K562 (cell line): ENCODE results near the gene NACC1. TPM values are rescaled to one million over a fixed set of nuclear protein-coding genes. Genes with fewer than 3 reads are reported as not detected.
A peak's percentile ranks its signal among the peaks of the same experiment; 100 is the strongest.

ENCODE experiments used
- ARID3B ChIP-seq: fragments of 250-450 bp; sonication (Bioruptor Pico); IDR thresholded peaks from 2 replicates; pipeline ENCODE4 v1.4.0; 2020; ENCODE audit warnings: borderline replicate concordance
- BRF2 ChIP-seq: IDR thresholded peaks from 3 replicates; pipeline ENCODE4 v1.6.1; 2011; ENCODE audit warnings: borderline replicate concordance, mild to moderate bottlenecking; ENCODE audit not compliant: insufficient read length, insufficient read depth
- CBX2 ChIP-seq: fragments of 200-600 bp; sonication (generic); IDR thresholded peaks from one replicate; pipeline ENCODE4 v1.6.1; 2012; ENCODE audit warnings: mild to moderate bottlenecking, low read length, inconsistent platforms; ENCODE audit not compliant: insufficient read depth, poor library complexity, severe bottlenecking
- DNMT1 ChIP-seq: fragments of 450-650 bp; IDR thresholded peaks from 2 replicates; pipeline ENCODE4 v1.6.1; 2016; ENCODE audit warnings: antibody characterized with exemption, mild to moderate bottlenecking
- HDAC3 ChIP-seq: fragments of 450-650 bp; IDR thresholded peaks from 2 replicates; pipeline ENCODE4 v1.6.1; 2018; ENCODE audit warnings: borderline replicate concordance, mild to moderate bottlenecking, moderate library complexity; ENCODE audit not compliant: partially characterized antibody
- HLTF ChIP-seq: fragments of 450-650 bp; IDR thresholded peaks from 2 replicates; pipeline ENCODE4 v1.6.1; 2016
- HNRNPL ChIP-seq: fragments of 200-400 bp; formaldehyde crosslinking; IDR thresholded peaks from 2 replicates; pipeline ENCODE4 v1.6.1; 2017; ENCODE audit warnings: low read depth, mild to moderate bottlenecking, low read length
- ILF3 ChIP-seq: fragments of 450-650 bp; IDR thresholded peaks from 2 replicates; pipeline ENCODE4 v1.6.1; 2018; ENCODE audit warnings: antibody characterized with exemption, mild to moderate bottlenecking, moderate library complexity, borderline replicate concordance
- KDM5B ChIP-seq: fragments of 200-600 bp; sonication (generic); IDR thresholded peaks from 2 replicates; pipeline ENCODE4 v1.6.1; 2012; ENCODE audit warnings: low read depth, mild to moderate bottlenecking, moderate library complexity, low read length, control low read depth, inconsistent platforms; ENCODE audit not compliant: insufficient replicate concordance
- NFRKB ChIP-seq: fragments of 450-650 bp; IDR thresholded peaks from 2 replicates; pipeline ENCODE4 v1.6.1; 2016; ENCODE audit warnings: low read depth
- RFX1 ChIP-seq: fragments of 450-650 bp; IDR thresholded peaks from 2 replicates; pipeline ENCODE4 v1.6.1; 2016; ENCODE audit warnings: mild to moderate bottlenecking, moderate library complexity
- SNAPC5 ChIP-seq: fragments of 250-450 bp; sonication (Bioruptor Pico); IDR thresholded peaks from 2 replicates; pipeline ENCODE4 v1.8.0; 2021; ENCODE audit warnings: moderate library complexity, mild to moderate bottlenecking, inconsistent platforms
- ZBED1 ChIP-seq: IDR thresholded peaks from 2 replicates; pipeline ENCODE4 v1.6.1; 2014
- ZC3H11A ChIP-seq: IDR thresholded peaks from 2 replicates; pipeline ENCODE4 v1.6.1; 2012; ENCODE audit warnings: low read depth, low read length, improper control_type of control experiment
- ZFPM2 ChIP-seq: fragments of 250-450 bp; sonication (Bioruptor Pico); IDR thresholded peaks from 2 replicates; pipeline ENCODE4 v1.5.1; 2022; ENCODE audit warnings: mild to moderate bottlenecking
- ZNF253 ChIP-seq: fragments of 250-450 bp; sonication (Bioruptor Pico); conservative IDR thresholded peaks from 2 replicates; pipeline ENCODE4 v1.6.1; 2021; ENCODE audit warnings: mild to moderate bottlenecking
- ZNF445 ChIP-seq: fragments of 250-450 bp; sonication (Bioruptor Pico); IDR thresholded peaks from 2 replicates; pipeline ENCODE4 v1.4.0; 2020; ENCODE audit warnings: low read depth, mild to moderate bottlenecking, moderate library complexity
- ZNF586 ChIP-seq: fragments of 450-650 bp; formaldehyde crosslinking; conservative IDR thresholded peaks from 2 replicates; pipeline ENCODE4 v1.4.0; 2020; ENCODE audit warnings: mild to moderate bottlenecking, moderate library complexity
- ZNF699 ChIP-seq: fragments of 250-450 bp; sonication (Bioruptor Pico); IDR thresholded peaks from 2 replicates; pipeline ENCODE4 v1.8.0; 2021; ENCODE audit warnings: mild to moderate bottlenecking, moderate library complexity; ENCODE audit not compliant: insufficient replicate concordance
- ZNF79 ChIP-seq: fragments of 250-450 bp; sonication (Bioruptor Pico); IDR thresholded peaks from 2 replicates; pipeline ENCODE4 v1.4.0; 2020; ENCODE audit warnings: low read depth, mild to moderate bottlenecking, moderate library complexity
- polyA plus RNA-seq, 8 experiments: library from polyadenylated mRNA; depleted of rRNA in 4 of 8; stranded (reverse) in 5 of 8; unstranded in 3 of 8; fragments of >200 nt; fragmentation: Nextera tagmentation in 2 of 8; fragmentation: Illumina TruSeq in 1 of 8; extraction: Ambion mirVana in 2 of 8; extraction: Trizol in 1 of 8; gene quantifications; 2 replicates each; pipeline versions ENCODE4 v1.2.1 to v1.2.3, GENCODE V29; 2011 to 2014; ENCODE audit warnings: inconsistent platforms in 1 of 8, missing spikeins in 1 of 8
- total RNA-seq, 7 experiments: library from RNA; depleted of rRNA in 6 of 7; stranded (reverse); fragments of >200 nt in 6 of 7; fragmentation: Illumina TruSeq in 2 of 7; extraction: Trizol in 2 of 7; gene quantifications; 2 replicates each; pipeline versions ENCODE4 v1.2.1 to v1.2.3, GENCODE V29; 2011 to 2021; ENCODE audit warnings: low replicate concordance in 1 of 7
- TF ChIP-seq, protein P1 (sequence below): fragments of 450-650 bp; IDR thresholded peaks from 2 replicates; pipeline ENCODE4 v1.6.1; 2016; ENCODE audit warnings: low read depth, mild to moderate bottlenecking, moderate library complexity
- TF ChIP-seq, protein P2 (sequence below), 2 experiments: fragments of 450-650 bp in 1 of 2; IDR thresholded peaks; 2 replicates each; pipeline ENCODE4 v1.6.1; 2011 to 2017; ENCODE audit warnings: low read depth in 2 of 2, antibody characterized with exemption in 1 of 2, borderline replicate concordance in 1 of 2, low read length in 1 of 2, mild to moderate bottlenecking in 1 of 2, mixed read lengths in 1 of 2; ENCODE audit not compliant: control insufficient read depth in 1 of 2

The NACC1 gene
- total and polyA plus RNA-seq, 9 of the 15 experiments (the other 6 are each of a cell fraction or from before 2014, with no cell fraction given) = 0.04 to 96.6 (median 25.8) TPM

DNA sequence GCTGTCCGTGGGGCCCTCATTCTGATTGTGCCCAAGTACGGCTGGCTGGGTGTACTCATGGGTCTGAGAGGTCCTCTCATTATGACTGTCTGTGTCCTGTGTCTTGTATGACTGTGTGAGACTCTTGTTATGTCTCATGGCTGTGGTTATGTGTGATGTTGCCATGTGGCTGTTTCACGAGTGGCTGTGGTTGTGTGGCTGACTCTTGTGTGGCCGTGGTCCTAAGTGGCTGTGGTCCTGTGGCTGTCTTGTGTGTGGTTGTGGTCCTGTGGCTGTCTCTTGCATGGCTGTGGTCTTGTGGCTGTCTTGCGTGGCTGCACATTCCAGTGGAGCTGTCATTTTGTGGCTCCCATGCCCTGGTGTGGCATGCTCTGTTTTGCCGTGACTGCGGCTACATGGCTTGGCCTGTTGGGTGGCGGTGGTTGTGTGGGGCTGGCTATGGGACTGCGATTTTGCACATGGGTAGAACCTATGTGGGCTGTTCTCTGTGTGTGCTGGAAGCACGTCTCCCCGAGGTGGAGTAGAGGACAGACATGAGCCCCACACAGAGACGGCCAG lies 18.0 kb upstream of the NACC1 start (continued):
- no peak for TF ChIP-seq RFX1
- no peak for TF ChIP-seq ZNF445
- no peak for TF ChIP-seq SNAPC5 (CRISPR knock-in tag)
- TF ChIP-seq, protein P1, sequence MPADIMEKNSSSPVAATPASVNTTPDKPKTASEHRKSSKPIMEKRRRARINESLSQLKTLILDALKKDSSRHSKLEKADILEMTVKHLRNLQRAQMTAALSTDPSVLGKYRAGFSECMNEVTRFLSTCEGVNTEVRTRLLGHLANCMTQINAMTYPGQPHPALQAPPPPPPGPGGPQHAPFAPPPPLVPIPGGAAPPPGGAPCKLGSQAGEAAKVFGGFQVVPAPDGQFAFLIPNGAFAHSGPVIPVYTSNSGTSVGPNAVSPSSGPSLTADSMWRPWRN = no peak
- no peak for TF ChIP-seq ZNF699 (CRISPR knock-in tag)
- no peak for TF ChIP-seq HNRNPL
- no peak for TF ChIP-seq ARID3B (CRISPR knock-in tag)
- TF ChIP-seq, protein P2, sequence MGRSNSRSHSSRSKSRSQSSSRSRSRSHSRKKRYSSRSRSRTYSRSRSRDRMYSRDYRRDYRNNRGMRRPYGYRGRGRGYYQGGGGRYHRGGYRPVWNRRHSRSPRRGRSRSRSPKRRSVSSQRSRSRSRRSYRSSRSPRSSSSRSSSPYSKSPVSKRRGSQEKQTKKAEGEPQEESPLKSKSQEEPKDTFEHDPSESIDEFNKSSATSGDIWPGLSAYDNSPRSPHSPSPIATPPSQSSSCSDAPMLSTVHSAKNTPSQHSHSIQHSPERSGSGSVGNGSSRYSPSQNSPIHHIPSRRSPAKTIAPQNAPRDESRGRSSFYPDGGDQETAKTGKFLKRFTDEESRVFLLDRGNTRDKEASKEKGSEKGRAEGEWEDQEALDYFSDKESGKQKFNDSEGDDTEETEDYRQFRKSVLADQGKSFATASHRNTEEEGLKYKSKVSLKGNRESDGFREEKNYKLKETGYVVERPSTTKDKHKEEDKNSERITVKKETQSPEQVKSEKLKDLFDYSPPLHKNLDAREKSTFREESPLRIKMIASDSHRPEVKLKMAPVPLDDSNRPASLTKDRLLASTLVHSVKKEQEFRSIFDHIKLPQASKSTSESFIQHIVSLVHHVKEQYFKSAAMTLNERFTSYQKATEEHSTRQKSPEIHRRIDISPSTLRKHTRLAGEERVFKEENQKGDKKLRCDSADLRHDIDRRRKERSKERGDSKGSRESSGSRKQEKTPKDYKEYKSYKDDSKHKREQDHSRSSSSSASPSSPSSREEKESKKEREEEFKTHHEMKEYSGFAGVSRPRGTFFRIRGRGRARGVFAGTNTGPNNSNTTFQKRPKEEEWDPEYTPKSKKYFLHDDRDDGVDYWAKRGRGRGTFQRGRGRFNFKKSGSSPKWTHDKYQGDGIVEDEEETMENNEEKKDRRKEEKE (IDR thresholded peaks at IDR 0.05; ENCODE audit: borderline replicate concordance in 1 of 2, control insufficient read depth in 1 of 2, low read depth in 2 of 2, low read length in 1 of 2) = peak in 1 of 2 experiments; percentile 93; a peak in 2 of 4 replicates
- TF ChIP-seq ZFPM2 = no peak
- no peak for TF ChIP-seq BRF2
- TF ChIP-seq ZNF586 = no peak
- no peak for TF ChIP-seq ZC3H11A
- no peak; the same call in 1 of the 2 replicates for TF ChIP-seq NFRKB
- TF ChIP-seq CBX2 = no peak
- peak; percentile 32 for TF ChIP-seq KDM5B
- TF ChIP-seq ZBED1 = no peak
- peak; percentile 32 for TF ChIP-seq HDAC3
- TF ChIP-seq ILF3 = no peak
- no peak for TF ChIP-seq ZNF79
- no peak for TF ChIP-seq ZNF253 (CRISPR knock-in tag)
- no peak; the same call in 1 of the 2 replicates for TF ChIP-seq DNMT1
- peak; percentile 91; the same call in 1 of the 2 replicates for TF ChIP-seq HLTF
